AG04449 (cell line): Measurements from ENCODE around the gene USF1.

Experiments
- CTCF ChIA-PET: fragments of 350-600 bp; formaldehyde crosslinking; extraction: SDS; loops from one replicate; lab custom pipeline; 2021; ENCODE audit warnings: antibody characterized with exemption; lab: Yijun Ruan, JAX
- POLR2A ChIA-PET: fragments of 400-600, 350-600 bp; formaldehyde crosslinking; extraction: SDS; loops from one replicate; lab custom pipeline; 2020; ENCODE audit warnings: antibody characterized with exemption, inconsistent platforms; lab: Yijun Ruan, JAX
- DNase-seq: peaks from one replicate; pipeline ENCODE4 v3.0.0-alpha.2; 2010; ENCODE audit warnings: low read depth, low spot score
- H3K4me3 ChIP-seq: 2 replicates; pipeline ENCODE4 v1.5.1; 2011; ENCODE audit warnings: low read depth, mild to moderate bottlenecking, control low read depth, low read length
- TF ChIP-seq, protein P1 (sequence below): IDR thresholded peaks from one replicate; pipeline ENCODE4 v1.5.1; 2011; ENCODE audit warnings: mild to moderate bottlenecking, moderate library complexity, low read length, control low read depth, inconsistent platforms; ENCODE audit not compliant: insufficient read depth; ENCODE audit errors: missing control alignments

The USF1 gene

DNA sequence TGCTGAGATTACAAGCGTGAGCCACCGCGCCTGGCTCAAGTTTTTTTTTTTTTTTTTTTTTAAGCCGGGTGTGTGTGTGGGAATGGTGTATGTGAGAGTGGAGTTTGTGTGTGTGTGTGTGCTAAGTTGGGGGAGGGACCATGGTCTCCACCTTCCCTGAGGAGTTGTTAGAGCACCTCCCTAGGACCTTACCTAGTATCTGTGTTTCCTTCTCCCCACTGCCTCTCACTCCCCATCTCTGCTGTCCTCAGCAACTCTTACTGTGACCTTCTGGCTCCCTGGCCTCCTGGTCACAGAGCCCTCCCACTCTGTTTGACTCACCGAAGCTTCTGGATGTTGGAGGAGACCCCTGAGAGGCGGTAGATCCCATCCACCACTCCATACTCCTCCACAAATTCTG is 13.5 kb upstream of the USF1 start:
- ChIA-PET POLR2A (no interaction called here), CTCF (interaction anchor here (1.0 kb wide), 1 partner anchor 14 kb away, joined by 3 read pairs; the partner anchor contains the start of gene USF1)
- no peak overlapping the region for H3K4me3 ChIP-seq
- no peak for DNase-seq
- TF ChIP-seq, protein P1, sequence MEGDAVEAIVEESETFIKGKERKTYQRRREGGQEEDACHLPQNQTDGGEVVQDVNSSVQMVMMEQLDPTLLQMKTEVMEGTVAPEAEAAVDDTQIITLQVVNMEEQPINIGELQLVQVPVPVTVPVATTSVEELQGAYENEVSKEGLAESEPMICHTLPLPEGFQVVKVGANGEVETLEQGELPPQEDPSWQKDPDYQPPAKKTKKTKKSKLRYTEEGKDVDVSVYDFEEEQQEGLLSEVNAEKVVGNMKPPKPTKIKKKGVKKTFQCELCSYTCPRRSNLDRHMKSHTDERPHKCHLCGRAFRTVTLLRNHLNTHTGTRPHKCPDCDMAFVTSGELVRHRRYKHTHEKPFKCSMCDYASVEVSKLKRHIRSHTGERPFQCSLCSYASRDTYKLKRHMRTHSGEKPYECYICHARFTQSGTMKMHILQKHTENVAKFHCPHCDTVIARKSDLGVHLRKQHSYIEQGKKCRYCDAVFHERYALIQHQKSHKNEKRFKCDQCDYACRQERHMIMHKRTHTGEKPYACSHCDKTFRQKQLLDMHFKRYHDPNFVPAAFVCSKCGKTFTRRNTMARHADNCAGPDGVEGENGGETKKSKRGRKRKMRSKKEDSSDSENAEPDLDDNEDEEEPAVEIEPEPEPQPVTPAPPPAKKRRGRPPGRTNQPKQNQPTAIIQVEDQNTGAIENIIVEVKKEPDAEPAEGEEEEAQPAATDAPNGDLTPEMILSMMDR: no peak

DNA sequence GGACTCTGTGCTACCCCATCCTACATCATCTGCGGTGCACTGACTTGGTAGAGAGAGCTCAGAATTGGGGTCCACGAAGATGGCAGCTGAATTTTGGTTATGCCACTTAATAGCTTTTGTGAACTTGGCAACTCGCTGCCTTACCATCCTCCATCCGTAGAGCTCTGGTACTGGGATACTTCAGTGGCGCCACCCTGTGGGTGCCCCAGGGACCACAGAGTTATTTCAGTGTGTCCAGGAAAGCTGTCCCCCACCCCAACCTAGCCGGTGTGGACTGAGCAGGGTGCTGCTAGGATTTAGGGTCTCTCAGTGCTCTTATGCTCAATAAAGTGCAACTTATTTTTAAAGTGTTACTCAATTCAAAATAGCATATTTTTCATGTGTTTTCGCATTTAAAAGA is 9.0 kb upstream of the USF1 start:
- CTCF ChIA-PET: interaction anchor here (1.2 to 1.7 kb wide), 3 partner anchors 8 to 17 kb away, joined by 3 to 4 read pairs (median 3); no protein-coding TSS in a partner anchor
- TF ChIP-seq, protein P1: no peak
- no peak for DNase-seq
- H3K4me3 ChIP-seq: no peak overlapping the region
- POLR2A ChIA-PET: interaction anchor here (0.7 kb wide), 1 partner anchor 8 kb away, joined by 3 read pairs; no protein-coding TSS in a partner anchor

DNA sequence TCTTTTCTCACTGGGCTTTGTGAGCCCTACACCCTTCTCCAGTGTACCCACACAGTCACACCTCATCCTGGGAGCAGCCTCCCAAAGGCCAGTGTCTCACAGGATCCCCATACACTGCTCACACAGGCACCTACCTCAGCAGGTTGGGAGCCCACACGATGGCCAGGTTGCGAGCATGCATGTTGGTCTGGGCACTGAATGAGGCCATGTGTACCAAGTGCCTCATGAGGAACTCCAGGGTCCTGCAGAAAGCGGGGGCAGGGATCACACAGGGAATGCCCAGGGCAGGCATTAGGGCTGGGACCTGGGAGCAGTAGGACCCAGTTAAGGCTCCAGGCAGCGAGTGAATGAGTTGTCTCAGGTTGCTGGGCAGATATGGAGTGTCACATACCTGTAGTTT is 8.5 kb upstream of the USF1 start:
- TF ChIP-seq, protein P1: no peak
- no peak overlapping the region for H3K4me3 ChIP-seq
- POLR2A ChIA-PET: interaction anchor here (0.7 to 1.4 kb wide), 2 partner anchors 8 to 9 kb away, joined by 3 read pairs; partner anchors contain the start of gene USF1
- no peak for DNase-seq
- CTCF ChIA-PET: interaction anchor here (1.3 to 1.7 kb wide), 2 partner anchors 7 to 17 kb away, joined by 3 to 4 read pairs; no protein-coding TSS in a partner anchor

DNA sequence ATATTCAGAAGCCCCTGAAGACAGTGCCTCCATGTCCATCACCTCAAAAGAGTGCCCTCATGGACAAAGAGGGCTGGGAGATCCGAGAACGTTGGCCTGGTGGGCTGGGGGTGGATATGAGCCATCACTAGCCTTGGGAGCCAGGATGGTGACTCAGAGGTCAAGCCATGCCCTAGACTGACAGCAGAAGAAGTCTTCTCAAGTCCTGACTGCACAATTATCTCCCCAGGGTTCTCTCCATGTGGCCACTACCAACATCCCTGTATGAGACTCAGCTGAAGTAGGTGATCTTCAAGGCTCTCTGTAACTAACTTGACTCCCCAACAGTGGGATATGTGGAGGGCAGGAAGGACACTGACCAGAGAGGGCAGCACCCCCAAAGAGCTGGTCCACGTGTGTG is 7.1 kb upstream of the USF1 start:
- CTCF ChIA-PET: interaction anchor here (1.0 kb wide), 1 partner anchor 9 kb away, joined by 3 read pairs; no protein-coding TSS in a partner anchor
- POLR2A ChIA-PET: interaction anchor here (1.4 kb wide), 1 partner anchor 8 kb away, joined by 3 read pairs; the partner anchor contains the start of gene USF1
- no peak for DNase-seq
- no peak overlapping the region for H3K4me3 ChIP-seq
- TF ChIP-seq, protein P1: no peak

DNA sequence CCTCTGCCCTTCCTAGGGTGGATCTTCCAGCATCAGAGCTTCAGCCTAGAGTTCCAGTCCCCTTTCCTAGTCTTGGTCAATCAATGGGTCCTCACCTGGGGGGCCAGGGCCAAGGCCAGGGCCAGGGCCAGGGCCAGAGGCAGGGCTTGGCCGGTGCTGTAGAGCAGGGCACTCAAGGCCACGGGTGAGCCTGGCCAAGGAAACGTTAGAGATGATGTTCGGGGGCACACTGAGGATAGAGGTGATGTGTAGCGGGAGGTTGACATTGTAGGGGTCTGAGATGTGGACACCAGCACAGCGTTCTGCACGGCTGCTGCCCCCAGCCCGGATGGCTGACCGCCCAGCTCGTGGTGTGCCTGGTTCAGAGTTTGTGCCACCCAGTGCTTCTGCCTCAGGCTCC is 5.4 kb upstream of the USF1 start:
- no peak for DNase-seq
- H3K4me3 ChIP-seq: no peak overlapping the region
- CTCF ChIA-PET: interaction anchor here (0.8 kb wide), 1 partner anchor 9 kb away, joined by 3 read pairs; no protein-coding TSS in a partner anchor
- TF ChIP-seq, protein P1: no peak
- POLR2A ChIA-PET: no interaction called here

DNA sequence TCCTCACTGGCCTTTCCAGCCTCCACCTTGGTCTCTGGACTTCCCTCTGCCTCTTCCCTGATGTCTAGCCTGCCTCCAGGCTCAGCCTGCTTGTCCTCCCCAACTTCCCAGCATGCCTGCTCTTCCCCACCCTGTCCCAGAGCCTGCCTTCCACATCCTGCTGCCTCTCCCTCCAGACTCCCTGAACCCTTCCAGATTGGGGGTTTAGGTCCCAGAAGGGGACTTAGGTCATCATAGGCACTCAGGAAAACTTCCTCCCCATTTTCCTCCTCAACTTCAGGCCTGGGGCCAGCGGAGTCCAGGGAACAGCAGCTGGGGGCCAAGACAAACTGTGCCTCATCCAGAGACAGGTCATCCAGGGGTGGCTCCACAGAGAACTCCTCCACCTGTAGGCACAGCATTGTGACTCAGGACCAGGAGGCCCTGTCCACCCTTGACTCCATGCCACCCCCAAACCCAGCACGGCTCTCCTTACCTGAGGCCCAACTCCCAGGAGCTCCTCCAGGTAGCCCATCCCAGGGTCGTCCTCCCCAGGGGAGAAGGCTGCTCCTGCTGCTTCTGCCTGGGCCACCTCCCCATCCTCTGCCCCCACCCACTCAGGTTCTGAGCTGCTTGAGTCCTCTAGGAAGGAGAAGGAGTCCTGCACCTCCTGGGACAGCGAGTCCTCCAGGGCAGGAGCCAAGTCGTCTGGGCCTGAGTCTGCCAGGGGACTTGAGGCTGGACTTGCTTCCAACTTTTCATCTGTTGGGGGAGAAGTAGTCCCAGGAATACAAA is 3.4 kb upstream of the USF1 start:
- ChIA-PET POLR2A (no interaction called here), CTCF (interaction anchor here (1.6 kb wide), 1 partner anchor 19 kb away, joined by 3 read pairs; no protein-coding TSS in a partner anchor)
- DNase-seq: no peak
- TF ChIP-seq, protein P1: no peak
- H3K4me3 ChIP-seq: no peak overlapping the region
